ENCODE data around the gene SH3GL3.

The SH3GL3 gene

GRCh38 chr15:83658430-83659416 is 211.6 kb downstream of the SH3GL3 start:
- no peak for DNase-seq

- DNase-seq: no peak
Measured at GRCh38 chr15:83659417-83659812, 212.3 kb downstream of the SH3GL3 start.

- DNase-seq: no peak
Measured at GRCh38 chr15:83665480-83665879, 218.3 kb downstream of the SH3GL3 start.

Data from hypothalamus (tissue), 51 donors.